Measurements from ENCODE around the gene ZFYVE28.

The ZFYVE28 gene

DNA sequence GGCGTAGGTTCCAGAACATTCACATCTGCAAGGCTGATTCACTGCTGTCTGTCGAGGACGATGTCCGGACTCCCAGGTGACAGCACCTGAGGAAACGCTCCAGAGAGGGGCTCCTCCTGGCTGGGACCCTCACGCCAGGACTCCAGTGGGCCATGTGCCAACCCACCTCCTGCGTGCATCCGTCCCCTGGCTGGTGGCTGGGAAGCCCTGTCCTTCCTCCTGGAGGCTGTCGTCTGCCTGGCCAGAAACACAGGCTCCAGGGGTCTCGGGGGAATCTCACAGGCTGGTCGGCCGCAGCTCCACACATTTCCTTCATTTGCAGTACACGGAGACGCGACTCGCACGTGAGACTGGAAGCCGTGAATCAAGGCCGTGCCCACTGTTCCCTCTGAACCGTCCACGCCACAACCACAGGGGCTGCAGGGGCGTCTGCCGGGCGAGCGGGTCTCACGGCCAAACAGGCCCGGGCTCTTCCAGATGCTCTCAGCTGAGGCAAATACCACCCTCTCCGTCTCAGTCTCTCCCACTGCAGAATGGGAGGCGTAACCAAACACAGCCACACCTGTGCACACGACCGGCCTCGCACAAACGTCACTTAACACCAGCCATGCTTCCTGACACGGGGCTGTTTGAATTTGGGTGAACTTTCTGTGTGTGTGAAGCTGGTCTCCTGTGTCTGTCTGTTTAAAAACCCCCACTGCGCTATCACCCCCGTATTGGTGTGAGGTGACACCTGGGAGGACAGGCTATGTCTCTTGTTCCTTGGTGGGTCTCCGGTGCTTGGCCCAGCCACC is 117.8 kb downstream of the ZFYVE28 start:
- DNase-seq: no peak

- DNase-seq: no peak
Observed at GRCh38 chr4:2299794-2300193, 118.7 kb downstream of the ZFYVE28 start.

DNA sequence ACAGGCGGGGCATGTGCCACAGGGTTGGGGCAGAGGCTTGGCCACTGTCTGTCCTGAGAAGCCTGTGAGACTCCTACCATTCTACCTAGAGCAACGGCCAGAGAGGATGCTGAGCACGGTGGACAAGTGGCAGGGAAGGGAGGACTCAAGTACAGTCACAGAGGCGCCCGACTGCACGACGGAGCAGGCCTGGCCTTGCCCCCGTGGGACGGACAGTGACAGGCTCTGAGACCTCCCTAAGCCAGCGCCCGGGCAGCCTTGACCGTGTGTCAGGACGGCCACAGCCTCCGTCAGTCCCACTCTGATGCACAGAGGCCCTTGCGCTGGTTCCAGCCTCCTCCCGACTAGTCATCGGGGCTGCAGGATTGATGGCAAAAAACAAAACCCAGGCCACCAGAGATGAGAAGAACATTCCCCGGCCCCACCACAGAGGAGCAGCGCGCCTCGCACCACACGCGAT is 119.9 kb downstream of the ZFYVE28 start:
- DNase-seq: no peak

DNA sequence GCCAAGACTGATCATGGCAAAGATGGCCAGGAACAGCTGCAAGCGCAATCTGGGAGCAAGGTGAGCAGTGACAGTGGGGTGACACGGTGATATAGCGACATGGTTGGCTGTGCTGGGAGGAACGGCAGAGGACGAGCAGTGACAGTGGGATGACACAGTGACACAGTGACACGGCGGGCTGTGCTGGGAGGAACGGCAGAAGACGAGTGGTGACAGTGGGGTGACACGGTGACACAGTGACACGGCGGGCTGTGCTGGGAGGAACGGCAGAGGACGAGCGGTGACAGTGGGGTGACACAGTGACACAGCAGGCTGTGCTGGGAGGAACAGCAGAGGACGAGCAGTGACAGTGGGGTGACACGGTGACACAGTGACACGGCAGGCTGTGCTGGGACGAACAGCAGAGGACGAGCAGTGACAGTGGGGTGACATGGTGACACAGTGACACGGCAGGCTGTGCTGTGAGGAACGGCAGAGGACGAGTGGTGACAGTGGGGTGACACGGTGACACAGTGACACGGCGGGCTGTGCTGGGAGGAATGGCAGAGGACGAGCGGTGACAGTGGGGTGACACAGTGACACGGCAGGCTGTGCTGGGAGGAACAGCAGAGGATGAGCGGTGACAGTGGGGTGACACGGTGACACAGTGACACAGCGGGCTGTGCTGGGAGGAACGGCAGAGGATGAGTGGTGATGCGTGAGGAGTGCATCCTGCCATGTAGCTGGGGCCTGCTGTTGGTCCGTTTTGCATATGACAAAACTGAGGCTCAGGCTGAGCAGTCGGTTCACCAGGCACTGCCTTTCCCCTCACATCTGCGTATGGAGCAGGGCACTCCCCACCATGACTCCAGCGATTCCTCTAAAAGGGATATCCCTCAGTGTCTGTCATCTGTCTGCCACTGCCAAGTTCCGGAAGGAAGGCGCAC is 120.6 kb downstream of the ZFYVE28 start:
- DNase-seq: no peak

GRCh38 chr4:2296631-2297601 is 121.5 kb downstream of the ZFYVE28 start:
- no peak for DNase-seq

DNA sequence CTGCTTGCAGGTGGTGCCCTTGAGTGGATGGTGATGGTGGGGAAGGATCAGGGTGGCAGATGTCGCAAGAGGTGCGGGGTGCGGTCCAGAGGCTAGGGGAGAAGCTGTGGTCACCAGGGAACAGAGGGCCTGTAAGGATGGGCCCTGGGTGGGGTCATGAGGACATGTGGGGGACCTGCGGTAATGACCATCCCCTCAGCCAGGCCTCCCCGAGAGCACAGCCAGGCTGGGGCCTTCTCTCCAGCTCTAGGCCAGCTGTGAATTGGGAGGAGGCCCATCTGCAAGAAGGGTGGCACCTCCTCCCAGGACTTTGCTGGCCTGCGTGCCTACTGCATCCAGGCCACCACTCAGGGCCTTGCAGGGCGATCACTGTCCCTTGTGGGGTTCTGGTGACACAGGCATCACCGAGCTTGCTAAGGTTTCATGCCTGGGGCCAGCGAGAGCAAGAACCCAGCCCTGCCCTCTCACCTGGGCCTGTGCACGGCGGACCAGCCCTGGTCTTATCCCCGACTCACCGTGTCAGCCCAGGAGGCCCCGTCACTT is 122.5 kb downstream of the ZFYVE28 start:
- no peak for DNase-seq

- DNase-seq: no peak
Observed at GRCh38 chr4:2295500-2295899, 122.9 kb downstream of the ZFYVE28 start.

DNA sequence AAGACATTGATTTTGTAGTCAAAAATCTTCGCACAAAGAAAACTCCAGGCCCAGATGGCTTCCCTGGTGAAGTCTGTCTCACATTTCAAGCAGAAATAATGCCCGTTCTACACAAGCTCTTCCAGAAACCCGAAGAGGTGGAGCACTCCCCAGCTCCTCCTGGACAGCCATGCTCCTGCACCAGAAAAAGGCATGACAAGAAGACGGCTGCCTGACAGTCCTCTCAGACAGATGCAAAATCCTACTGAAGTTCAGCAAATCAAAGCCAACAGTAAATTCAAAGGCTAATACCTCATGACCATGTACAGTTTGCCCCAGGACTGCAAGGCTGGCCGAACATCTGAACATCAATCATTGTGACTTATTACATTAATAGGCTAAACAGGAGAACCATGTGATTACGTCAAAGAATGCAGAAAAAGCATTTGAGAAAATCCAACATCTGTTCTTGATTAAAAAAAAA is 125.8 kb downstream of the ZFYVE28 start:
- no peak for DNase-seq

GRCh38 chr4:2291705-2292645 is 126.5 kb downstream of the ZFYVE28 start:
- DNase-seq: no peak

- no peak for DNase-seq
Observed at GRCh38 chr4:2290974-2291704, 127.3 kb downstream of the ZFYVE28 start.

- DNase-seq: no peak
Observed at GRCh38 chr4:2290488-2290887, 128.0 kb downstream of the ZFYVE28 start.

- DNase-seq: no peak
Observed at GRCh38 chr4:2289955-2290333, 128.5 kb downstream of the ZFYVE28 start.

DNA sequence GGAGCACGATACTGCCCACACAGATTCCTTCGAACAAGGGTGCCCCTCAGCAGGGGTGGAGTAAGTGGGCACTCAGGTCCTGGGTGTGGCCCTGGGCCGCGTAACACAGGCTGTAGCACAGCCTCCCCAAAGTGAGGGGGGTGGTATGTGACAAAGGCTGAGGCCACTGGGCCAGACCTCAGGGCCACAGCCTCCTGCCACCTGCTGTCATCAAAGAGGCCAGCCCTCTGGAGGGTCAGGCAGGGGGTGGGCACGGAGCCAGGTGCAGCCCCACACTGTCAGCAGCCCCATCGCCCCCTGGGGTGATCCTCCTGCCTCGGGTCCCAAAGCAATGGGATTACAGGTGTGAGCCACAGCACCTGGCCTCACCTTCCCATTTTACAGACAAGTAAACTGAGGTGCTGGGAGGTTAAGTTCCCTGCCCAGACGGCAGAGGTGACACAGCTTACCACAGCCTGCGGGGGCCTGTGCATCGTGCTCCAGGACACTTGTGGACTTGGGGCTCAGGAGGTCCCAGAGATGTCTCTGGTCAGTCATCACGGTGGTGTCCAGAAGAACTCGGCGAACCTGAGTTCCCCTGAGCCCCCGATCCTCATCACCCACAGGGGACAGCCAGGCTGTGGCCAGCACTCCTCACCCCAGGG is 129.0 kb downstream of the ZFYVE28 start:
- DNase-seq: no peak

- DNase-seq: no peak
Observed at GRCh38 chr4:2288051-2288541, 130.3 kb downstream of the ZFYVE28 start.

- no peak for DNase-seq
Observed at GRCh38 chr4:2287594-2287915, 130.9 kb downstream of the ZFYVE28 start.

- no peak for DNase-seq
Observed at GRCh38 chr4:2286904-2287593, 131.4 kb downstream of the ZFYVE28 start.

DNA sequence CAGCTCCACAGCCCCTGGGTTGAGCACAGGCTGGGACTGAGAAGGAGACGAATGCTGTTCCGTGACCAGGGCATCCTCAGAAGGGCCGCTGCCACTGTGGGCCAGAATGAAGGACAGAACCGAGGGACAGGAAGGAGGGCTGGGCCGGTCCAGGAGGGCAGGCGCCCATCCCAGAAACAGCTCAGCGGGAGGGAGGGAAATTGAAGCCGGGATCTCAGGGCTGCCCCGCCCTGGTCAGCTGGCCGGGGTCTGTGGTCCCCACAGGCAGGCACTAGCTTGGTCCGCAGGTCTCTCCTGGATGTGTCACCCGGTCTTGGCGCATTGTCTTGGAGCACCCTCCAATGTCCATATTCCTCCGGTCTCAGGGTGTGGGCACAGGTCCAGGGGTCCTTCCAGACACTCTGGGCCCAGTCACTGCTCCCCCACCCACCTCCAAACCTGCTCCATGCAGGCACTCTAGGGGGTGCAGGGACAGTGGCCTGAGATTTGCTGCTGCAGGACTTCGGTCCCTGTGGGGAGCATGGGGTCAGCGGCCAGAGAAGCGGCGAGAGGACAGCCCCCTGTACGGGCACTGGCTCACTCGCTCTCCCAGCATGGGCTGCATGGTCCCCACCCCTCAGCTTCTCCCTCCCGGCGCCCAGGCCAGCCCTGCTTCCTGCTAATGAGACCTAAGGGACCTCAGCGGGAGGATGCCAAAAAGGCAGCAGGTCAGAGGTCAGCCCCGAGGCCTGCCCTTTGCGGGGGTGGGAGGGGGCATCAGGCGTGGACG is 132.6 kb downstream of the ZFYVE28 start:
- no peak for DNase-seq

DNA sequence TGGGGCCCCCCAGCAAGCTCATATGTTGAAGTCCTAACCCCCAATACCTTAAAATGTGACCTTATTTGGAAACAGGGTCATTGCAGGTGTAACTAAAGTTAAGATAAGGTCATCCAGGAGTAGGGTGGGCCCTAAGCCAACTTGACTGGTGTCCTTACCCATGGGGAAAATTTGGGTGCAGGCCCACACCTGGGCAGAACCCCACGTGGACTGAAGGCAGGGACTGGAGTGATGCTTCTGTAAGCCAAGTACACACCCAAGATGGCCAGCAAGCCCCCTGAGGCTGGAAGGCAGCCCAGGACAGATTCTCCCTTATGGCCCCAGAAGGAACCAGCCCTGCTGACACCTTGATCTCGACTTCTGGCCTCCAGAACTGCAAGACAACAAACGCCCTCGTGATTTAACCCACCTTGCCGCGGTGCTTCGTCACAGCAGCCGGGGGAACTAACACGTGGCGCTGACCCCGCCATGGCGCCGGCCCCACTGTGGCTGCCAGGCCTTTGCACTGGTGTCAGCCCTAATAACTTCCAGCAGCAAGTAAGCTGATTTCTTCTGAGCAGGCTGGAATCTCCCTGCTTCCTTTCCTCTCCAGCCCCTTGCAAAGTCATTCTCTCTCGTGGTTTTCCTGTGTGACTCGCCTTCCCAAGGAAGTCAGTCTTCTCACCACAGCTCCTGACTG is 133.4 kb downstream of the ZFYVE28 start:
- DNase-seq: no peak
